ENCODE data around the gene HELZ2. TPM values are rescaled to one million over a fixed set of nuclear protein-coding genes. Genes with fewer than 3 reads are reported as not detected.

HELZ2 gene
- total and polyA plus RNA-seq, 2 of the 4 experiments (the other 2 are of a cell fraction) = 4.7 to 10.6 TPM

GRCh38 chr20:63587776-63588591 lies 13.9 kb upstream of the HELZ2 start:
- H3K79me1 ChIP-seq (ENCODE audit: low read depth in 1 of 2, low read length in 2 of 2) = peaks cover 0 to 4% of the 10 kb centered on the region in 2 experiments; a peak in 2 of 4 replicates
- dilution Hi-C loops (cut with HindIII; ENCODE audit: low sequenced_read_pairs, unreplicated experiment) = no loop called here
- H3K27me3 ChIP-seq (ENCODE audit: control insufficient read depth, insufficient read depth, low read length) = no peaks in the 10 kb centered on the region
- peaks cover 39% of the 10 kb centered on the region for H3K36me3 ChIP-seq (ENCODE audit: control insufficient read depth, insufficient read depth, low read length)
- no peaks in the 10 kb centered on the region; the same call in none of the 2 replicates for H4K20me1 ChIP-seq (ENCODE audit: insufficient read depth, low read length)
- ChIA-PET POLR2A (ENCODE audit: unreplicated experiment) (no interaction called here), CTCF (no interaction called here)
- H3K56ac ChIP-seq (ENCODE audit: extremely low read depth, insufficient read depth, low read length) = no peak overlapping the region
- H4K5ac ChIP-seq (ENCODE audit: low read depth, low read length) = no peak overlapping the region
- H3K23ac ChIP-seq (ENCODE audit: low read depth, low read length) = no peak overlapping the region
- no peak overlapping the region for H3K9ac ChIP-seq (ENCODE audit: low read depth, low read length)
- in situ Hi-C loops (cut with MboI; ENCODE audit: low sequenced_read_pairs) = no loop called here
- H3K4me1 ChIP-seq (ENCODE audit: control insufficient read depth, insufficient read depth, low read length) = no peaks in the 10 kb centered on the region
- H2BK5ac ChIP-seq (ENCODE audit: low read depth, low read length, poor library complexity, severe bottlenecking) = no peak overlapping the region
- H3K14ac ChIP-seq (replicated peaks; ENCODE audit: low read depth, low read length) = no peak overlapping the region
- TF ChIP-seq BHLHE40 (IDR thresholded peaks at IDR 0.05; ENCODE audit: low read depth, low read length) (no peak), CTCF (conservative IDR thresholded peaks at IDR 0.05; ENCODE audit: low read depth, low read length) (no peak), MAZ (IDR thresholded peaks at IDR 0.05; ENCODE audit: borderline replicate concordance, low read depth, low read length) (no peak), RFX5 (IDR thresholded peaks at IDR 0.05; ENCODE audit: low read depth, low read length) (no peak), CEBPB (IDR thresholded peaks at IDR 0.05; ENCODE audit: low read depth, low read length) (no peak), SMC3 (IDR thresholded peaks at IDR 0.05; ENCODE audit: low read depth, low read length) (no peak), RAD21 (IDR thresholded peaks at IDR 0.05; ENCODE audit: low read length) (no peak)
- no peak overlapping the region for H4K91ac ChIP-seq (ENCODE audit: insufficient read depth, low read depth, low read length)
- no peak overlapping the region for H2AK5ac ChIP-seq (ENCODE audit: low read depth, low read length)
- peaks cover 2% of the 10 kb centered on the region; the same call in 1 of the 2 replicates for H3K9me1 ChIP-seq (ENCODE audit: insufficient read depth, low read length)
- BruUV-seq (replicated peaks) = no TSS peak
- ATAC-seq (ENCODE audit: low read depth) (no peak), DNase-seq (no peak)
- no peak overlapping the region for H3K4me2 ChIP-seq (ENCODE audit: low read depth, low read length)
- no peak overlapping the region for H3K4ac ChIP-seq (ENCODE audit: low read depth, low read length)
- no peak overlapping the region for H2AFZ ChIP-seq (replicated peaks; ENCODE audit: low read length, poor library complexity)
- intact Hi-C loops (cut with micrococcal nuclease) = no loop called here
- no peak overlapping the region for H4K8ac ChIP-seq (ENCODE audit: low read depth in 2 of 2, low read length in 2 of 2)
- H3K4me3 ChIP-seq (ENCODE audit: insufficient read depth, low read depth, low read length) = no peak overlapping the region
- no peak overlapping the region for H3K27ac ChIP-seq (ENCODE audit: insufficient read depth, low read length)
- H2BK120ac ChIP-seq (ENCODE audit: low read depth, low read length) = no peak overlapping the region
- no peak overlapping the region for H3K18ac ChIP-seq (ENCODE audit: low read depth, low read length)
- WGBS, 2 experiments (ENCODE audit: extremely low coverage in 2 of 2, insufficient read length in 1 of 2) = 88% methylated on average over 1 of the region's 19 CpGs; no CpG with 5 or more reads in 1 of the 2 experiments
- H3K9me3 ChIP-seq (ENCODE audit: control insufficient read depth, insufficient read depth, low read length) = no peaks in the 10 kb centered on the region
- peak overlapping the region; percentile 55 for H2AK9ac ChIP-seq (replicated peaks; ENCODE audit: low read depth, low read length, poor library complexity)
- H2BK20ac ChIP-seq (ENCODE audit: low read depth, low read length) = no peak overlapping the region
- no peak overlapping the region for H2BK15ac ChIP-seq (ENCODE audit: low read depth, low read length)
